NCI-H1105 treated with DMSO at 0.1 percent for 48 hours (cell line): Measurements from ENCODE around the gene RBM38.

Experiments used
- DNase-seq: peaks from one replicate; lab custom pipeline; 2025; lab: John Stamatoyannopoulos, UW

The RBM38 gene

GRCh38 chr20:57404006-57404405 lies 12.8 kb downstream of the RBM38 start:
- DNase-seq: no peak

GRCh38 chr20:57404419-57405072 lies 13.3 kb downstream of the RBM38 start:
- no peak for DNase-seq

GRCh38 chr20:57405236-57406016 lies 14.2 kb downstream of the RBM38 start:
- DNase-seq: no peak

GRCh38 chr20:57407541-57407956 lies 16.4 kb downstream of the RBM38 start:
- DNase-seq: no peak

- no peak for DNase-seq
Observed at GRCh38 chr20:57408131-57408530, 16.9 kb downstream of the RBM38 start.

- DNase-seq: no peak
Observed at GRCh38 chr20:57408536-57409233, 17.5 kb downstream of the RBM38 start.

- DNase-seq: no peak
Observed at GRCh38 chr20:57409316-57409671, 18.1 kb downstream of the RBM38 start.

- DNase-seq: no peak
Observed at GRCh38 chr20:57409672-57410397, 18.6 kb downstream of the RBM38 start.

GRCh38 chr20:57410398-57410920 lies 19.3 kb downstream of the RBM38 start:
- DNase-seq: no peak

- no peak for DNase-seq
Observed at GRCh38 chr20:57410924-57411323, 19.7 kb downstream of the RBM38 start.

- DNase-seq: no peak
Observed at GRCh38 chr20:57411406-57412283, 20.4 kb downstream of the RBM38 start.

- no peak for DNase-seq
Observed at GRCh38 chr20:57412347-57413029, 21.3 kb downstream of the RBM38 start.

- no peak for DNase-seq
Observed at GRCh38 chr20:57413986-57414385, 22.8 kb downstream of the RBM38 start.

- DNase-seq: no peak
Observed at GRCh38 chr20:57414867-57415592, 23.8 kb downstream of the RBM38 start.

- no peak for DNase-seq
Observed at GRCh38 chr20:57415771-57416170, 24.6 kb downstream of the RBM38 start.

GRCh38 chr20:57416296-57417022 lies 25.3 kb downstream of the RBM38 start:
- no peak for DNase-seq

GRCh38 chr20:57417051-57417689 lies 26.0 kb downstream of the RBM38 start:
- no peak for DNase-seq
